H1 (cell line): ENCODE results near the gene BLOC1S1. TPM values are rescaled to one million over a fixed set of nuclear protein-coding genes. Genes with fewer than 3 reads are reported as not detected.
A peak's percentile ranks its signal among the peaks of the same experiment; 100 is the strongest.

Experiments
- CTCF ChIA-PET: fragments of 300-600 bp; sonication (Branson Sonifier 250); formaldehyde crosslinking; loops from one replicate; lab custom pipeline; 2021; ENCODE audit not compliant: partially characterized antibody; lab: Charles Lee
- POLR2A ChIA-PET: fragments of 300-600 bp; sonication (Branson Sonifier 250); formaldehyde crosslinking; loops from one replicate; lab custom pipeline; 2021; ENCODE audit warnings: inconsistent platforms; ENCODE audit not compliant: partially characterized antibody; lab: Charles Lee
- DNase-seq, 2 experiments: peaks; one replicate each; pipeline versions ENCODE4 v3.0.0 to v3.0.0-alpha.2; 2010 to 2022; ENCODE audit warnings: low spot score in 2 of 2, low read depth in 1 of 2, mixed read lengths in 1 of 2
- FAIRE-seq: peaks from 2 replicates; lab custom pipeline; 2011; peaks lifted over from hg19 to GRCh38; lab: Jason Lieb, UNC
- H2AFZ ChIP-seq: 2 replicates; pipeline ENCODE4 v1.8.1; 2012; ENCODE audit warnings: low read length, inconsistent platforms
- H2AK5ac ChIP-seq: 2 replicates; pipeline ENCODE4 v1.6.1; 2013; ENCODE audit warnings: low read depth, low read length
- H2BK120ac ChIP-seq: replicated peaks from 2 replicates; pipeline ENCODE3; 2013; ENCODE audit warnings: low read depth, low read length, inconsistent platforms
- H2BK12ac ChIP-seq: 2 replicates; pipeline ENCODE4 v1.6.1; 2013; ENCODE audit warnings: low read depth, low read length
- H2BK15ac ChIP-seq: 2 replicates; pipeline ENCODE4 v1.6.1; 2013; ENCODE audit warnings: low read length
- H2BK20ac ChIP-seq: 2 replicates; pipeline ENCODE4 v1.6.1; 2013; ENCODE audit warnings: low read length
- H2BK5ac ChIP-seq: 2 replicates; pipeline ENCODE4 v1.6.1; 2013; ENCODE audit warnings: low read depth, low read length
- H3K14ac ChIP-seq: 2 replicates; pipeline ENCODE4 v1.6.1; 2013; ENCODE audit warnings: inconsistent platforms; ENCODE audit not compliant: insufficient read length
- H3K18ac ChIP-seq: 2 replicates; pipeline ENCODE4 v1.6.1; 2013; ENCODE audit warnings: low read length; ENCODE audit errors: extremely low read depth
- H3K23ac ChIP-seq: 2 replicates; pipeline ENCODE4 v1.6.1; 2013; ENCODE audit warnings: inconsistent platforms; ENCODE audit not compliant: insufficient read length
- H3K23me2 ChIP-seq: 2 replicates; pipeline ENCODE4 v1.6.1; 2013; ENCODE audit warnings: low read depth, low read length
- H3K27ac ChIP-seq: 2 replicates; pipeline ENCODE4 v1.6.1; 2011; ENCODE audit warnings: low read depth, low read length, inconsistent platforms
- H3K27me3 ChIP-seq, 4 experiments: replicated peaks in 1 of 4; 1 replicate in 1 of 4; 2 replicates in 3 of 4; pipeline versions ENCODE4 v1.6.1 to v1.8.1; 2011 to 2013; ENCODE audit warnings: low read length in 3 of 4, mild to moderate bottlenecking in 3 of 4, inconsistent platforms in 2 of 4, mixed read lengths in 2 of 4, moderate library complexity in 1 of 4; ENCODE audit not compliant: control insufficient read depth in 3 of 4, insufficient read depth in 3 of 4; ENCODE audit errors: extremely low read depth in 1 of 4
- H3K36me3 ChIP-seq, 4 experiments: 2 replicates each; pipeline versions ENCODE4 v1.6.1 to v1.8.1; 2011 to 2013; ENCODE audit warnings: mild to moderate bottlenecking in 4 of 4, low read length in 3 of 4, moderate library complexity in 2 of 4, control low read depth in 1 of 4, inconsistent platforms in 1 of 4; ENCODE audit not compliant: insufficient read depth in 4 of 4, control insufficient read depth in 2 of 4
- H3K4ac ChIP-seq: replicated peaks from 2 replicates; pipeline ENCODE3; 2013; ENCODE audit warnings: low read length, low read depth, mixed read lengths, inconsistent platforms; ENCODE audit not compliant: insufficient read length
- H3K4me1 ChIP-seq, 4 experiments: replicated peaks in 1 of 4; 1 replicate in 1 of 4; 2 replicates in 3 of 4; pipeline versions ENCODE4 v1.6.1 to v1.8.1; 2011 to 2013; ENCODE audit warnings: low read length in 3 of 4, inconsistent platforms in 2 of 4, mixed read lengths in 1 of 4; ENCODE audit not compliant: insufficient read depth in 4 of 4, control insufficient read depth in 3 of 4
- H3K4me2 ChIP-seq, 2 experiments: 2 replicates each; pipeline versions ENCODE4 v1.6.1 to v1.8.1; 2011 to 2013; ENCODE audit warnings: low read depth in 2 of 2, low read length in 2 of 2, control low read depth in 1 of 2, inconsistent platforms in 1 of 2, mild to moderate bottlenecking in 1 of 2; ENCODE audit not compliant: insufficient read depth in 1 of 2
- H3K4me3 ChIP-seq, 4 experiments: fragments of 200-600, 300-600 bp in 1 of 4; sonication (generic), shearing (Covaris generic), sonication (Bioruptor Twin) in 1 of 4; 2 replicates each; pipeline versions ENCODE4 v1.5.1 to v1.8.1; 2011 to 2016; ENCODE audit warnings: low read length in 4 of 4, low read depth in 3 of 4, control low read depth in 2 of 4, inconsistent platforms in 2 of 4, mild to moderate bottlenecking in 2 of 4, mixed read lengths in 1 of 4, moderate library complexity in 1 of 4; ENCODE audit not compliant: insufficient read depth in 2 of 4; ENCODE audit errors: extremely low read depth in 1 of 4
- H3K56ac ChIP-seq: replicated peaks from 2 replicates; pipeline ENCODE3; 2013; ENCODE audit warnings: low read depth, mild to moderate bottlenecking, mixed read lengths, low read length, inconsistent platforms; ENCODE audit not compliant: insufficient read length
- H3K79me1 ChIP-seq: 2 replicates; pipeline ENCODE4 v1.6.1; 2013; ENCODE audit warnings: low read depth, low read length, control low read depth
- H3K79me2 ChIP-seq, 2 experiments: 2 replicates each; pipeline versions ENCODE4 v1.6.1 to v1.8.1; 2012 to 2013; ENCODE audit warnings: low read length in 2 of 2, mild to moderate bottlenecking in 2 of 2, inconsistent platforms in 1 of 2; ENCODE audit not compliant: insufficient read depth in 2 of 2, control insufficient read depth in 1 of 2
- H3K9ac ChIP-seq, 4 experiments: replicated peaks in 1 of 4; 1 replicate in 1 of 4; 2 replicates in 3 of 4; pipeline versions ENCODE4 v1.6.1 to v1.8.1; 2011 to 2013; ENCODE audit warnings: low read depth in 3 of 4, low read length in 3 of 4, control low read depth in 2 of 4, mild to moderate bottlenecking in 2 of 4, moderate library complexity in 2 of 4, inconsistent platforms in 1 of 4; ENCODE audit errors: extremely low read depth in 1 of 4
- H3K9me3 ChIP-seq, 2 experiments: 2 replicates each; pipeline versions ENCODE4 v1.6.1 to v1.8.1; 2012 to 2013; ENCODE audit warnings: mild to moderate bottlenecking in 2 of 2, moderate library complexity in 2 of 2, control low read depth in 1 of 2, inconsistent platforms in 1 of 2, low read depth in 1 of 2, low read length in 1 of 2, mixed read lengths in 1 of 2; ENCODE audit not compliant: insufficient read depth in 2 of 2
- H4K20me1 ChIP-seq, 2 experiments: replicated peaks in 1 of 2; 2 replicates each; pipeline versions ENCODE3 to v1.8.1; 2011 to 2013; ENCODE audit warnings: inconsistent platforms in 2 of 2, low read length in 2 of 2, mild to moderate bottlenecking in 1 of 2; ENCODE audit not compliant: insufficient read depth in 2 of 2, control insufficient read depth in 1 of 2
- H4K5ac ChIP-seq: 2 replicates; pipeline ENCODE4 v1.6.1; 2013; ENCODE audit warnings: low read length, low read depth, mixed read lengths, inconsistent platforms; ENCODE audit not compliant: insufficient read length
- H4K8ac ChIP-seq: 2 replicates; pipeline ENCODE4 v1.8.0; 2013; ENCODE audit warnings: mild to moderate bottlenecking, moderate library complexity, low read length, inconsistent platforms; ENCODE audit not compliant: insufficient read depth; ENCODE audit errors: extremely low read depth
- H4K91ac ChIP-seq: replicated peaks from 2 replicates; pipeline ENCODE3; 2013; ENCODE audit warnings: low read length, mixed read lengths, inconsistent platforms; ENCODE audit not compliant: insufficient read length
- CHD2 ChIP-seq: IDR thresholded peaks from 2 replicates; pipeline ENCODE4 v1.6.1; 2012; ENCODE audit warnings: low read length, improper control_type of control experiment
- RXRA ChIP-seq: IDR thresholded peaks from 2 replicates; pipeline ENCODE4 v1.6.1; 2011; ENCODE audit warnings: low read depth, mild to moderate bottlenecking, low read length, moderate library complexity; ENCODE audit not compliant: insufficient read depth
- TEAD4 ChIP-seq: IDR thresholded peaks from 2 replicates; pipeline ENCODE4 v1.6.1; 2012; ENCODE audit warnings: low read depth, low read length, inconsistent platforms, mixed read lengths
- WGBS, 2 experiments: shearing (Covaris generic) in 1 of 2; methylation state at CpG; one replicate each; pipeline versions ENCODE4 v1.1.6 to v1.1.7; 2013 to 2015; ENCODE audit warnings: low lambda C conversion rate in 2 of 2, mixed read lengths in 2 of 2, inconsistent platforms in 1 of 2, low coverage in 1 of 2, missing lambda C conversion rate in 1 of 2; ENCODE audit not compliant: insufficient replicate concordance in 2 of 2, insufficient coverage in 1 of 2, insufficient read length in 1 of 2; ENCODE audit errors: extremely low coverage in 1 of 2, missing lambda C conversion rate in 1 of 2; 5-methylcytosine and 5-hydroxymethylcytosine counted together
- polyA plus RNA-seq, 7 experiments: library from polyadenylated mRNA; depleted of rRNA in 3 of 7; stranded (reverse) in 5 of 7; unstranded in 2 of 7; fragments of >200 nt in 5 of 7; fragments of 200-250 nt in 2 of 7; gene quantifications; 1 replicate in 5 of 7; 2 replicates in 1 of 7; 4 replicates in 1 of 7; pipeline versions ENCODE4 v1.2.1 to v1.2.3, GENCODE V29; 2011 to 2013; ENCODE audit warnings: missing spikeins in 2 of 7, mixed read lengths in 2 of 7
- total RNA-seq: library from RNA; stranded (reverse); fragmentation: NEBNext Ultra II Directional; extraction: Animal tissue kit (Norgen Biotek cat#: 25700); gene quantifications from 2 replicates; pipeline ENCODE4 v1.2.1, GENCODE V29; 2021
- TF ChIP-seq, protein P1 (sequence below): IDR thresholded peaks from 2 replicates; pipeline ENCODE4 v1.6.1; 2011; ENCODE audit warnings: low read length, improper control_type of control experiment
- TF ChIP-seq, protein P2 (sequence below): IDR thresholded peaks from 2 replicates; pipeline ENCODE4 v1.6.1; 2012; ENCODE audit warnings: low read length, inconsistent platforms

The BLOC1S1 gene
- total and polyA plus RNA-seq, 2 of the 8 experiments (the other 6 are each of a cell fraction or from before 2014, with no cell fraction given) = 91.1 to 185 TPM

DNA sequence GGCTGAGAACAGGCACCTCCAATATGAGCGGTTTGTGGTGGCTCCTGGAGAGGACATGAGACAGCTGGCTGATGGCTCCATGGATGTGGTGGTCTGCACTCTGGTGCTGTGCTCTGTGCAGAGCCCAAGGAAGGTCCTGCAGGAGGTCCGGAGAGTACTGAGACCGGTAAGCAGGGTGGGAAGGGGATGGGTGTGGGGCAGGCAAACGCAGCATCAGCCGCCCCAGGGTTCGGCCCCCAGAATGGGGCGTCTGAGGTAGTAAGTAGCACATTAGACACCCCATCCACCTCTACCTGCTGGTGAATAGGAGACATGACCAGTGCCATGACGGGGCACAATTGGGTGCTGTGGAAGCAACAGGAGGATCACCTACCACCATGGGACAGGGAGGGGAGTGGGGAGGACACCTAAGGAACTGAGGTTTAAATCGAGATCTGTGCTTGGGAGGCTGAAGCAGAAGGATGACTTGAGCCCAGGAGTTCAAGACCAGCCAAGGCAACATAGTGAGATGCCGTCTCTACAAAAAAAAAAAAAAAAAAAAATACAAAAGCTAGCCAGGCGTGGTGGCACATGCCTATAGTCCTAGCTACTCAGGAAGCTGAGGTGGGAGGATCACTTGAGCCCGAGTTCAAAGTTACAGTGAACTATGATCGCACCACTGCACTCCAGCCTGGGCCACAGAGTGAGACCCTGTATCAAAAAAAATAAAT is 33.6 kb upstream of the BLOC1S1 start:
- ChIA-PET CTCF (interaction anchor here (0.6 to 4.9 kb wide), 21 partner anchors 9 to 344 kb away, joined by 3 to 34 read pairs (median 5); partner anchors contain the start of genes BLOC1S1, CD63, ITGA7 and RDH5), POLR2A (interaction anchor here (1.1 to 2.2 kb wide), 8 partner anchors 11 to 43 kb away, joined by 3 to 10 read pairs (median 4); partner anchors contain the start of genes BLOC1S1 and ITGA7)
- TF ChIP-seq, protein P1, sequence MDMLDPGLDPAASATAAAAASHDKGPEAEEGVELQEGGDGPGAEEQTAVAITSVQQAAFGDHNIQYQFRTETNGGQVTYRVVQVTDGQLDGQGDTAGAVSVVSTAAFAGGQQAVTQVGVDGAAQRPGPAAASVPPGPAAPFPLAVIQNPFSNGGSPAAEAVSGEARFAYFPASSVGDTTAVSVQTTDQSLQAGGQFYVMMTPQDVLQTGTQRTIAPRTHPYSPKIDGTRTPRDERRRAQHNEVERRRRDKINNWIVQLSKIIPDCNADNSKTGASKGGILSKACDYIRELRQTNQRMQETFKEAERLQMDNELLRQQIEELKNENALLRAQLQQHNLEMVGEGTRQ = no peak
- no peak for TF ChIP-seq CHD2
- no peak for TF ChIP-seq RXRA
- TF ChIP-seq, protein P2, sequence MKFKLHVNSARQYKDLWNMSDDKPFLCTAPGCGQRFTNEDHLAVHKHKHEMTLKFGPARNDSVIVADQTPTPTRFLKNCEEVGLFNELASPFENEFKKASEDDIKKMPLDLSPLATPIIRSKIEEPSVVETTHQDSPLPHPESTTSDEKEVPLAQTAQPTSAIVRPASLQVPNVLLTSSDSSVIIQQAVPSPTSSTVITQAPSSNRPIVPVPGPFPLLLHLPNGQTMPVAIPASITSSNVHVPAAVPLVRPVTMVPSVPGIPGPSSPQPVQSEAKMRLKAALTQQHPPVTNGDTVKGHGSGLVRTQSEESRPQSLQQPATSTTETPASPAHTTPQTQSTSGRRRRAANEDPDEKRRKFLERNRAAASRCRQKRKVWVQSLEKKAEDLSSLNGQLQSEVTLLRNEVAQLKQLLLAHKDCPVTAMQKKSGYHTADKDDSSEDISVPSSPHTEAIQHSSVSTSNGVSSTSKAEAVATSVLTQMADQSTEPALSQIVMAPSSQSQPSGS = no peak
- no peak for TF ChIP-seq TEAD4
- Histone ChIP-seq H3K79me2 (no peaks in the 10 kb centered on the region), H3K36me3 (peaks cover 0 to 9% (median 1%) of the 10 kb centered on the region in 4 experiments; a peak in 3 of 8 replicates), H4K91ac (peak overlapping the region; percentile 47), H3K27me3 (no peaks in the 10 kb centered on the region), H3K27ac (no peak overlapping the region), H3K4me1 (peaks cover 0 to 12% (median 5%) of the 10 kb centered on the region in 4 experiments; a peak in 4 of 7 replicates), H3K4me2 (peak overlapping the region; percentile 47 to 55), H3K23me2 (no peaks in the 10 kb centered on the region), H3K4ac (no peak overlapping the region), H3K79me1 (no peaks in the 10 kb centered on the region), H3K56ac (no peak overlapping the region), H2BK12ac (peak overlapping the region; percentile 7; the same call in 1 of the 2 replicates), H4K8ac (peak overlapping the region; percentile 19), H3K9me3 (no peaks in the 10 kb centered on the region), H2BK120ac (peak overlapping the region; percentile 5), H3K4me3 (peak overlapping the region in 2 of 4 experiments; percentile 21 to 44; a peak in 3 of 8 replicates), H2BK15ac (peak overlapping the region; percentile 94; the same call in 1 of the 2 replicates), H3K14ac (no peak overlapping the region), H3K9ac (no peak overlapping the region), H2BK5ac (peak overlapping the region; percentile 0; the same call in 1 of the 2 replicates), H2AFZ (0 out of 2 replicates have a peak overlapping the region, but pooled peaks have one; percentile 47), H4K5ac (no peak overlapping the region), H2BK20ac (no peak overlapping the region), H4K20me1 (no peaks in the 10 kb centered on the region), H3K23ac (no peak overlapping the region), H2AK5ac (no peak overlapping the region), H3K18ac (peak overlapping the region; percentile 91; the same call in 1 of the 2 replicates)
- 90% methylated on average over 13 of the region's 13 CpGs; no CpG with 5 or more reads in 1 of the 2 experiments for WGBS, 2 experiments
- FAIRE-seq (no peak), DNase-seq (no peak)
